NCI-H510A treated with DMSO at 0.1 percent for 48 hours (cell line): Measurements from ENCODE around the gene PTGER1.
A peak's percentile ranks its signal among the peaks of the same experiment; 100 is the strongest.
"Not testable (repeated sequence)": the region's sequence is repeated elsewhere in the genome, so short reads cannot be mapped to it uniquely, and the experiment has no call there.

Source experiments
- DNase-seq: peaks from one replicate; lab custom pipeline; 2025; lab: John Stamatoyannopoulos, UW

PTGER1 gene

GRCh38 chr19:14473978-14474578 lies 1.1 kb downstream of the PTGER1 start:
- DNase-seq: no peak

- DNase-seq: no peak
These were observed 1.8 kb downstream of the PTGER1 start for GRCh38 chr19:14473073-14473977.

- peak; percentile 69 for DNase-seq
These were observed 2.8 kb downstream of the PTGER1 start for GRCh38 chr19:14472202-14472938.

- no peak for DNase-seq
These were observed 3.5 kb downstream of the PTGER1 start for GRCh38 chr19:14471436-14472187.

- DNase-seq: no peak
These were observed 4.9 kb downstream of the PTGER1 start for GRCh38 chr19:14470031-14470876.

GRCh38 chr19:14467816-14468215 lies 7.3 kb downstream of the PTGER1 start:
- no peak for DNase-seq

GRCh38 chr19:14467391-14467790 lies 7.8 kb downstream of the PTGER1 start:
- no peak for DNase-seq

- DNase-seq: no peak
These were observed 11.4 kb downstream of the PTGER1 start for GRCh38 chr19:14463747-14464146.

- DNase-seq: not testable (repeated sequence)
These were observed 12.8 kb downstream of the PTGER1 start for GRCh38 chr19:14462401-14462800.

- no peak for DNase-seq
These were observed 14.2 kb downstream of the PTGER1 start for GRCh38 chr19:14460935-14461334.

GRCh38 chr19:14459703-14460102 lies 15.5 kb downstream of the PTGER1 start:
- DNase-seq: no peak

GRCh38 chr19:14452303-14452702 lies 22.9 kb downstream of the PTGER1 start:
- DNase-seq: not testable (repeated sequence)

- no peak for DNase-seq
These were observed 24.3 kb downstream of the PTGER1 start for GRCh38 chr19:14450876-14451275.

- DNase-seq: no peak
These were observed 24.8 kb downstream of the PTGER1 start for GRCh38 chr19:14450168-14450874.

GRCh38 chr19:14449321-14449720 lies 25.8 kb downstream of the PTGER1 start:
- no peak for DNase-seq

- DNase-seq: no peak
These were observed 28.7 kb downstream of the PTGER1 start for GRCh38 chr19:14446336-14447036.

GRCh38 chr19:14443632-14444216 lies 31.4 kb downstream of the PTGER1 start:
- DNase-seq: no peak

GRCh38 chr19:14442891-14443631 lies 32.1 kb downstream of the PTGER1 start:
- no peak for DNase-seq
